Ramos (cell line): ENCODE results near the gene TM2D3.

Experiments used
- in situ Hi-C: fragments of 300-500 bp; cut with MboI; formaldehyde crosslinking; loops from one replicate; pipeline ENCODE4 v1.14.3; 2022; ENCODE audit warnings: low sequenced_read_pairs; ENCODE audit not compliant: unreplicated experiment

The TM2D3 gene

GRCh38 chr15:101609742-101610610, 42.2 kb downstream of the TM2D3 start:
- in situ Hi-C loops: no loop called here

- in situ Hi-C loops: no loop called here
Measured at GRCh38 chr15:101608201-101608600, 44.0 kb downstream of the TM2D3 start.

DNA sequence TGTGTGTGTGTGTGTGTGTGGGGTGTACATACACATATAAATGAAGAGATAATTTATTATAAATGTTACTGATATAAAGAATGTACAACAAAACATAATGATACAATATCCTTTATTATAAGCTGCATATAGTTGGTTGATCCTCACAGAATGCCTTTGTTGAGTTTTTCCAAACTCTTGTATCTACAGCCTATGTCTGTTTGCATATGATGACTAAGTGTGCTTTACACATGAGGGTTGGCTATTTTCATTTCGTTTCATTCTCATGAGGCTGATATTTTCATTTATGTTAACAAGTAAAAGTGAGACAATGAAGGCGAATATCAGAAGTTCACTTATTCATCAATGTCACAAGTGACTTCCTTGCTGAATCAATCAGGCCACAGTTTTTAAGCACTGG, 45.1 kb downstream of the TM2D3 start:
- in situ Hi-C loops: no loop called here

- in situ Hi-C loops: no loop called here
Measured at GRCh38 chr15:101604124-101604874, 47.9 kb downstream of the TM2D3 start.

DNA sequence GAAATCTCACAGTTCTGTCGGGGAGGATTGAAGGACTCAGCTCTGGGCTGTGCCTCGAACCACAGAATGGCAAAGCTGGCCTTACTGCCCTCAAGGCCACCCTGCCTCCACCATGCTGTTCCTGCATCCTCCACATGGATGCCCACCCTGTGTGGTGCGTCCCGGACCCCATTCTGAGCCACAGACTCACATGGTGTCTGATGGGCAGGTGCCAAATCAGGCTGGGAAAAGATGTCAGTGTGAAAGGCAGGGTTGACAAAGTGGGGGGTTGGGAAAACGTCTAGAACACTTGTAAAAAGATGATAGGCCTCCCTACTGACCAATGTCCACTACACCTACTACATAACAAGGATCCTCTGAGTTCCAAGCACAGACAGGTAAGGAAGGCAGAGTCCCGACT, 49.4 kb downstream of the TM2D3 start:
- in situ Hi-C loops: no loop called here

- in situ Hi-C loops: no loop called here
Measured at GRCh38 chr15:101600035-101600434, 52.1 kb downstream of the TM2D3 start.

DNA sequence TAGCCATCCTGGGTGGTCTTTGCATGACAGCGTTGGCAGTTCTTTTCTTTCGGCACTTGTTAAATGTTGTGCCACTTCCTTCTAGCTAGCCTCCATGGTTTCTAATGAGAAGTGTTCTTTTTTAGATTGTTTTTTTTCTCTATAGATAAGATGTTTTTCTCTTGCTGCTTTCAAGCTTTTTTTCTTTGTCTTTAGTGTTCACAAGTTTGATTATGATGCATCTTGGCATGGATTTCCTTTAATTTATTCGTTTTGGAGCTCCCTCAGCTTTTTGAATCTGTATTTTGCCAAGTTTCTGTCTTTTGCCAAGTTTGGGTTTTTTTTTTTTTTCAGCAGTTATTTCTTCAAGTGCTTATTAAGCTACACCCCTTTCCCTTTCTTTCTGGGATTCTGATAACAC, 53.1 kb downstream of the TM2D3 start:
- in situ Hi-C loops: no loop called here

DNA sequence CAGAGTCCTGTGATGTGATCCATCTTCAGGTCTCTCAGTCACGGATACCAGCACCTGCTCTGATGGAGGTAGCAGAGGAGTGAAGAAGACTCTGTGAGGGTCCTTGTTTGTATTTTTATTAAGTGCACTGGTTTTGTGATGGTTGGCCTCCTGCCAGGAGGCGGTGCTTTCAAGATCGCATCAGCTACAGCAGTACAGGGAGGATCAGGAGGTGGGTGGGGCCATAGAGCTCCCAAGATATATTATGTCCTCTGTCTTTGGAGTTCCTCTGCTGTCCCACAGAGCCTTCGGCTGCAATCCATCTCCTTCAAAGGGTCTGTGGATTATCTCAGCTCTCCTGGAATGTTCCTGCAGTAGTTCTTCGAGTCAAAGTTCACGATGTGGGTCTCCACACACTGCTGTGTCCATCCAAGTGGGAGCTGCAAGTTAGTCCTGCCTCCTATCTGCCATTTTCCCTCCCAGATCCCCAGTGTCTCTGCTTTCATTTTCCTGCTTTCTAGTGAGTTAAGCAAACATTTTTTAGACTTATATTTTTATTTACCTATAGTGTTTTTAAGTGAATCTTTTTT, 54.7 kb downstream of the TM2D3 start:
- in situ Hi-C loops: no loop called here

GRCh38 chr15:101596633-101597032, 55.5 kb downstream of the TM2D3 start:
- in situ Hi-C loops: no loop called here
